Left renal pelvis (tissue), 4 donors: Measurements from ENCODE around the gene SCYGR5. TPM values are rescaled to one million over a fixed set of nuclear protein-coding genes. Genes with fewer than 3 reads are reported as not detected.
"Not testable (repeated sequence)": the region's sequence is repeated elsewhere in the genome, so short reads cannot be mapped to it uniquely, and the experiment has no call there.

ENCODE experiments used
- DNase-seq, 4 donors: peaks; one replicate each; pipeline ENCODE4 v3.0.0-alpha.2; 2013; ENCODE audit warnings: low read depth in 4 of 4, low spot score in 3 of 4
- polyA plus RNA-seq, 4 donors: library from polyadenylated mRNA; unstranded; fragments of 120-200 nt; gene quantifications; one replicate each; pipeline ENCODE4 v1.2.1, GENCODE V29; 2013; ENCODE audit not compliant: insufficient read length in 4 of 4

Gene SCYGR5
- polyA plus RNA-seq, 4 donors, result not detected

DNA sequence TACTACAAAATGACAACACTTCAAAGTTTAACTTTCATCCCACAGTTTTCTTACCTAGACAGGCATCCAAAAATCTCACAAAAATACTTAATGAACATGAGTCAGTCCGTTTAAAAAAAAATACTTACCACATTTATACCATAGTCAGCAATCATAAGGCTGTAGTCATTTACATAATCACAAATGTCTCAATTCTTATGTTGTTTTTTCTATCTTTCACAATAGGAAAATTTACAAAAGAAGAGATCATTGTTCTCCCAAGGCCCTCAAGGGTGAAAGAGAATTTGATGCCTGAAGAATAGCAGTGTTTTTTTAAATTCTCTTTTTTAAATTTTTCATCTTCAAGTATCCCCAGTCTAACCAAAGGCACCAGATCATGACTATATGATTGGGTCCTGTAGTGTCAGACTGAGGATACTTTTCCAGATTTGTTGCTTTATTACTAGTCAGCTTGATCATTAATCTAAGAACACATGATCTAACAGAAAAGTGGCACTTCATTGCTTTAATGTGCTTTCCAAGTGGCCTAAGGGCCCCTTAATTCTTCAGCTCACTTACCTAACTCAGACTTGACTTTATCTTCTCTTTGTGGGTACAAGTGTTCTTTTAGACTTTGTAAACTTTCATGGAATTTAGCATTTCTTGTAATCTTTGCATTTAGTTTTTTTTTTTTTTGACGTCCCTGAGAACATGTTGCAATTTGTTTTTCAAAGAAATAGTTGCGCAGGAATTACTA is 4.7 kb downstream of the SCYGR5 start:
- DNase-seq, result no peak

GRCh38 chr2:227673620-227674019 is 7.0 kb downstream of the SCYGR5 start:
- not testable (repeated sequence) for DNase-seq

- DNase-seq, result no peak
Observed at GRCh38 chr2:227674485-227674884, 7.9 kb downstream of the SCYGR5 start.

GRCh38 chr2:227677928-227678327 is 11.3 kb downstream of the SCYGR5 start:
- no peak for DNase-seq

GRCh38 chr2:227684258-227684657 is 17.7 kb downstream of the SCYGR5 start:
- DNase-seq, result no peak

DNA sequence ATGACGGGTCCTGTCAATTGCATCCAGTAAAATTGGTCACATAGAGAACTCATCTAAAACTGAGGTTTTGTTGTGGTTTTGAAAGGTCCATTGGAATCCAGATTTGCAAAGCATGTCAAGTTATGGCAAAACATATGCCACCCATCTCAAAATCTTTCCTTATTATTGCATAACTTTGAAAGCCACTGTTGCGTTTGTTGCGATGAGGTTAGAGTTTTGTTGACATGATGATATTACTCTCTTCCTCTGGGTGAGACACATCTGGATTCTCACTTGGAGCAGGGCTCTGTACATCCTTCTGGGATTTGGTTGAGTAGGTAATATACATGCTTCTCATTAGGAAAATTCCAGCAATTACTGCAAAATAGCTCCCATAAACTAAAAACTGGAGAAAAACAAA is 20.6 kb downstream of the SCYGR5 start:
- DNase-seq, result no peak

GRCh38 chr2:227696990-227697679 is 30.5 kb downstream of the SCYGR5 start:
- no peak for DNase-seq

DNA sequence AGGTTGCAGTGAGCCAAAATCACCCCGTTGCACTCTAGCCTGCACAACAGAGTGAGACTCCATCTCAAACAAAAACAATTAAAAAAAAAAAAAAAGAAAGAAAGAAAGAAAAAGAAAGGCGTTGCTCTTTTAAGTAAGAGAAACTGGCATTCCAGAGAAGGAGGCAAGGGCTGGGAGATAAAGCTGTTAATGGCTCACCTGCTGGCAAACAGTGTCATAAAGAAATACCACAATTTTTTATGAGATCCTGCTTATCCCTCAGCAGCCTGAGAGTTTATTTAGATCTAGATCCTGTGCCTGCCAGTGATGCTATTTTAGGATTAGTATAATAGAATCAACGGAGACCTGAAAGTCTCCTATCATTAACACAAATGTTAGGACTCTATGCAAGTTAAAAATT is 35.0 kb downstream of the SCYGR5 start:
- no peak for DNase-seq

DNA sequence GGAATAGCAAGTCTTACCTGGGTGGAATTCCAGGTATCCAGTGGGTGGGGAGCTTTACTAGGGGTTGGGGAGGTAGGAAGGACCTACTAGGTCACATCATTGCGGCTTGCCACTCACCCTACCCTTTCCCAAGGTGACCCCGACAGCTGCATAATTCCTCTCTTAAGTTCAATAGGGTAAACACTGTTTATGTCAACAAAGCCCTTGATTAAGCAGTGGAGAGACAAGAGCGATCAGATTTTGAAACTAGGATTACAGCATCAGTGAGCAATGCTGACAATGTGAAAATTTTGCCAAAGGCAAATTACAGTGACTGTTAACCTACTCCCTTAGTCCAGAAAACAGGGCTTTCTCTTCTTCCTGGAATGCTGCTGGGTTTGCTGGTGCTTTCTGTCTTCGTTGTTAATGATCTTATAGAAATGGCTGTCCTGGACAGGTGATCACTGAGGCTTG is 36.7 kb downstream of the SCYGR5 start:
- DNase-seq, result no peak

DNA sequence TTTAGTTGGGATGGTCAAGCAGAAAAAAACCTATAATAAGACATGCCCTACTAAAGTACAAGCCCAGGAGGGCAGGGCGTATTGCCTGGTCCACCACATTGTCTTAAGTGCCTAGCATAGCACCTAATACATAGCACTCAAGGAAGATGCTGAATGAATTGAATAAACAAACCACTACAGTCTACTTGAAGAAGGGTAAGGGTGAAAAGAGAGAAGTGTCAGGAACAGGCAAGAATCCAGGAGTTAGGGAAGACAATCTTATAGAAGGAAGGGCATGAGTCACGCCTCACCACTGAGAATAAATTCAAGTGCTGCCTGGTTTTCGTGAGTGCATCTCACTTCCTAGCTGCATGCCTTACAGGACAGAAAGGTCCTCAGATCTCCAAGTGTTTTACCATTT is 37.4 kb downstream of the SCYGR5 start:
- DNase-seq, result no peak

DNA sequence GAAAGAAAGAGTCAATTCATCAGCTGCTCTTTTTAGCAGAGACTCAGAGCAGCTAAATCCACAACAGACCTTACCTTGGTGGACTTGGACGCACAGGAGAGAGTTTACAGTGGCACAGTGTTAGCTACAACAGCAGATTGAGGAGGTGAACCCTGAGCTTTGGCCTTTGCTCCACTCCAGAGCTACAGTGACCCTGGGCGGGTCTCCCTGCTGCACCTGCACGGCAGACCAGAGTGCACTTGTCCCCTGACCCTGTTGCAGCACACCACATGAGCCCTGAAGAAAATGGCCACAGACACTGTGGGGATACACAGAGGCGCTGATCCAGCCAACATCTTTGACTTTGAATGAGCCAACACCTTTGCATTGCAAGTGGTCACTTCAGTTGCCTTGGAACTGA is 40.3 kb downstream of the SCYGR5 start:
- DNase-seq, result no peak

GRCh38 chr2:227707390-227707789 is 40.8 kb downstream of the SCYGR5 start:
- DNase-seq, result no peak

- no peak for DNase-seq
Observed at GRCh38 chr2:227710986-227711385, 44.4 kb downstream of the SCYGR5 start.

DNA sequence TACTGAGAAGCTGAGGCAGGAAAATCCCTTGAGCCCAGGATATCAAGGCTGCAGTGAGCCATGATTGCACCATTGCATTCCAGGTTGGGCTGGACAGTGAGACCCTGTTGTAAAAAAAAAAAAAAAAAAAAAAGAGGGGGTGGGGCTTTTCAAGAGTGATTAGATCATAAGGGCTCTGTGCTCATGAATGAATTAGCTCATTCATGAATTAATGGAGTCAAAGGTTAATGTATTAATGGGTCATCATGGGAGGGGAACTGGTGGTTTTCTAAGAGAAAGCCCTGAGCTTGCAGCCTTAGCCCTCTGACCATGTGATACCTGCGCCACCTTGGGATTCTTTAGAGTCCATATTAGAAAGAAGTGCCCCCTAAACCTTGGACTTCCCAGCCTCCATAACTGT is 46.7 kb downstream of the SCYGR5 start:
- DNase-seq, result no peak

- DNase-seq, result no peak
Observed at GRCh38 chr2:227716501-227716900, 49.9 kb downstream of the SCYGR5 start.

Other genes with a start within 250 kb of the SCYGR5 start
- gene AGFG1, start 194.6 kb upstream of the SCYGR5 start, polyA plus RNA-seq, result 10 to 100 TPM; 52.6 to 85.0 (median 70.4) TPM
- not detected for gene SCYGR2, start 67.9 kb upstream of the SCYGR5 start, polyA plus RNA-seq
- gene SCYGR3, start 52.0 kb upstream of the SCYGR5 start, polyA plus RNA-seq, result not detected
- gene SCYGR4, start 49.3 kb upstream of the SCYGR5 start, polyA plus RNA-seq, result under 1 TPM in 2 of 4 donors, not detected in 2; 0.10 to 0.12 TPM
- 10 to 100 TPM in 1 of 4 donors, 1 to 10 TPM in 3; 1.3 to 11.0 (median 6.9) TPM for gene SLC19A3, start 51.2 kb downstream of the SCYGR5 start, polyA plus RNA-seq
- not detected for gene SCYGR6, start 58.0 kb downstream of the SCYGR5 start, polyA plus RNA-seq
- not detected for gene SCYGR7, start 61.5 kb downstream of the SCYGR5 start, polyA plus RNA-seq
- not detected for gene SCYGR8, start 79.1 kb downstream of the SCYGR5 start, polyA plus RNA-seq
- under 1 TPM; 0.36 to 0.94 (median 0.75) TPM for gene CCL20, start 147.0 kb downstream of the SCYGR5 start, polyA plus RNA-seq
- gene DAW1, start 204.8 kb downstream of the SCYGR5 start, polyA plus RNA-seq, result under 1 TPM in 3 of 4 donors, not detected in 1; 0.46 to 0.79 (median 0.54) TPM